Caco-2 (cell line): ENCODE measurements around the gene MOK. TPM values are rescaled to one million over a fixed set of nuclear protein-coding genes. Genes with fewer than 3 reads are reported as not detected.

Experiments
- BruUV-seq: library from RNA; stranded (reverse); fragments of 400-500 nt; replicated peaks from 2 replicates; lab custom pipeline; 2021; lab: Mats Ljungman, UMichigan
- CTCF ChIA-PET: fragments of 300-600 bp; sonication (Branson Sonifier 250); formaldehyde crosslinking; loops from one replicate; lab custom pipeline; 2022; ENCODE audit warnings: antibody characterized with exemption; lab: Charles Lee
- POLR2A ChIA-PET: fragments of 300-600 bp; sonication (Branson Sonifier 250); formaldehyde crosslinking; loops from one replicate; lab custom pipeline; 2022; ENCODE audit warnings: antibody characterized with exemption; lab: Charles Lee
- DNase-seq, 2 experiments: peaks; one replicate each; pipeline versions ENCODE4 v3.0.0 to v3.0.0-alpha.2; 2020 to 2022
- H3K27me3 ChIP-seq: replicated peaks from 2 replicates; pipeline ENCODE4 v1.6.0; 2011; ENCODE audit warnings: low read length; ENCODE audit not compliant: control insufficient read depth, insufficient read depth
- H3K36me3 ChIP-seq: 2 replicates; pipeline ENCODE4 v1.5.1; 2011; ENCODE audit warnings: low read length; ENCODE audit not compliant: control insufficient read depth, insufficient read depth
- H3K4me1 ChIP-seq: fragments of 250-450 bp; sonication (Bioruptor Pico); 2 replicates; pipeline ENCODE4 v1.5.1; 2020; ENCODE audit warnings: mild to moderate bottlenecking
- H3K4me3 ChIP-seq: 2 replicates; pipeline ENCODE4 v1.5.1; 2011; ENCODE audit warnings: low read depth, mild to moderate bottlenecking, control low read depth, low read length
- H3K9me3 ChIP-seq: fragments of 250-450 bp; sonication (Bioruptor Pico); 2 replicates; pipeline ENCODE4 v1.5.1; 2020; ENCODE audit warnings: mild to moderate bottlenecking, moderate library complexity
- H3K27ac Mint-ChIP-seq: one replicate; pipeline ENCODE4 v1.8.0; 2022; ENCODE audit warnings: mixed read lengths; ENCODE audit not compliant: unreplicated experiment
- H3K27me3 Mint-ChIP-seq: one replicate; pipeline ENCODE4 v1.8.0; 2022; ENCODE audit warnings: mixed read lengths; ENCODE audit not compliant: insufficient read depth, unreplicated experiment
- H3K36me3 Mint-ChIP-seq: one replicate; pipeline ENCODE4 v1.8.0; 2022; ENCODE audit warnings: mild to moderate bottlenecking, mixed read lengths; ENCODE audit not compliant: insufficient read depth, unreplicated experiment
- H3K4me1 Mint-ChIP-seq: one replicate; pipeline ENCODE4 v1.8.0; 2022; ENCODE audit warnings: low read depth, mixed read lengths; ENCODE audit not compliant: unreplicated experiment
- H3K4me3 Mint-ChIP-seq: one replicate; pipeline ENCODE4 v1.8.0; 2022; ENCODE audit warnings: mild to moderate bottlenecking, moderate library complexity, mixed read lengths; ENCODE audit not compliant: unreplicated experiment
- H3K9me3 Mint-ChIP-seq: one replicate; pipeline ENCODE4 v1.8.0; 2022; ENCODE audit warnings: mixed read lengths; ENCODE audit not compliant: unreplicated experiment
- intact Hi-C: fragments of 100-400 bp; cut with micrococcal nuclease; formaldehyde crosslinking; loops from one replicate; pipeline ENCODE4 v1.10.0; 2022; ENCODE audit not compliant: unreplicated experiment
- total RNA-seq: library from RNA; stranded (reverse); gene quantifications from 2 replicates; pipeline ENCODE4 v1.2.3, GENCODE V29; 2022
- TF ChIP-seq, protein P1 (sequence below), 2 experiments: fragments of 200-600 bp in 1 of 2; IDR thresholded peaks; 1 replicate in 1 of 2; 2 replicates in 1 of 2; pipeline versions ENCODE4 v1.5.1 to v1.8.0; 2011 to 2022; ENCODE audit warnings: antibody characterized with exemption in 1 of 2, control low read depth in 1 of 2, inconsistent platforms in 1 of 2, low read depth in 1 of 2, low read length in 1 of 2, mild to moderate bottlenecking in 1 of 2, moderate library complexity in 1 of 2; ENCODE audit not compliant: insufficient read depth in 1 of 2, severe bottlenecking in 1 of 2, unreplicated experiment in 1 of 2

The MOK gene
- total RNA-seq, 1 experiment from 2014 or later = 1.4 TPM

DNA sequence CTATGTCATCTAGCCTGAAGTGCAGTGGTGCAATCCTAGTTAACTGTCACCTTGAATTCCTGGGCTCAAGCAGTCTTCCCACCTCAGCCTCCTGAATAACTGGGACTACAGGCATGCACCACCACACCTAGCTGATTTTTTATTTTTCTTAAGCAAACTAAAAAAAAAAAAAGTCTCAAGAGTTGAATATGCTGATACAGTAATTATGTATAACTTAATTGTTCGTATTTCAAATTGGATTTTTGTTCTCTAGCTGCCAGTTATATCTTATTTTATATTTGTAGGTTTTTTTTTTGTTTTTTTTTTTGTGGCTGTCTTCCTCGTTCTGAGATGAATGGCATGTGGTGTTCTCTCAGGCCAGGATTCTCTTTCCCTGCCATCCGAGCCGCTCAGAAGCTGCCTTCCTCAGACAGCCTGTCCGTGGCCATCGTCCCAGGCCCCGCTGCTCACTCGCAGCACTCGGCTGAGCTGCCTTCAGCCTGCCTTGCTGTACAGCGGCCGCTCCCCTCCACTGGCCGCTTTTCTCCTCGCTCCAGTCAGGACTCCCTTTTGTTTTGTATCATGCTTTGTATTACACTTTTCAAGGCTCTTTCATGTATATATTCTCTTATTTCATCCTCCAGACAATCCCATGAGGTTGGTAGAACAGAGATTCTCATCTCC is 112.0 kb downstream of the MOK start:
- Histone ChIP-seq H3K27me3 (no peaks in the 10 kb centered on the region), H3K4me3 (no peak overlapping the region), H3K9me3 (no peaks in the 10 kb centered on the region), H3K4me1 (peaks cover 17% of the 10 kb centered on the region; the same call in 1 of the 2 replicates), H3K36me3 (no peaks in the 10 kb centered on the region; the same call in none of the 2 replicates)
- Mint-ChIP-seq H3K4me3 (no peak overlapping the region), H3K27me3 (no peaks in the 10 kb centered on the region), H3K27ac (no peak overlapping the region), H3K36me3 (peaks cover 32% of the 10 kb centered on the region), H3K9me3 (no peaks in the 10 kb centered on the region), H3K4me1 (peaks cover 6% of the 10 kb centered on the region)
- no peak for DNase-seq
- ChIA-PET POLR2A (no interaction called here), CTCF (interaction anchor here (0.7 kb wide), 1 partner anchor 121 kb away, joined by 3 read pairs; no protein-coding TSS in a partner anchor)
- TF ChIP-seq, protein P1, sequence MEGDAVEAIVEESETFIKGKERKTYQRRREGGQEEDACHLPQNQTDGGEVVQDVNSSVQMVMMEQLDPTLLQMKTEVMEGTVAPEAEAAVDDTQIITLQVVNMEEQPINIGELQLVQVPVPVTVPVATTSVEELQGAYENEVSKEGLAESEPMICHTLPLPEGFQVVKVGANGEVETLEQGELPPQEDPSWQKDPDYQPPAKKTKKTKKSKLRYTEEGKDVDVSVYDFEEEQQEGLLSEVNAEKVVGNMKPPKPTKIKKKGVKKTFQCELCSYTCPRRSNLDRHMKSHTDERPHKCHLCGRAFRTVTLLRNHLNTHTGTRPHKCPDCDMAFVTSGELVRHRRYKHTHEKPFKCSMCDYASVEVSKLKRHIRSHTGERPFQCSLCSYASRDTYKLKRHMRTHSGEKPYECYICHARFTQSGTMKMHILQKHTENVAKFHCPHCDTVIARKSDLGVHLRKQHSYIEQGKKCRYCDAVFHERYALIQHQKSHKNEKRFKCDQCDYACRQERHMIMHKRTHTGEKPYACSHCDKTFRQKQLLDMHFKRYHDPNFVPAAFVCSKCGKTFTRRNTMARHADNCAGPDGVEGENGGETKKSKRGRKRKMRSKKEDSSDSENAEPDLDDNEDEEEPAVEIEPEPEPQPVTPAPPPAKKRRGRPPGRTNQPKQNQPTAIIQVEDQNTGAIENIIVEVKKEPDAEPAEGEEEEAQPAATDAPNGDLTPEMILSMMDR (IDR thresholded peaks at IDR 0.05; ENCODE audit: insufficient read depth in 1 of 2, low read depth in 1 of 2, low read length in 1 of 2, severe bottlenecking in 1 of 2, unreplicated experiment in 1 of 2) = no peak
- BruUV-seq = no TSS peak
- intact Hi-C loops = no loop called here

DNA sequence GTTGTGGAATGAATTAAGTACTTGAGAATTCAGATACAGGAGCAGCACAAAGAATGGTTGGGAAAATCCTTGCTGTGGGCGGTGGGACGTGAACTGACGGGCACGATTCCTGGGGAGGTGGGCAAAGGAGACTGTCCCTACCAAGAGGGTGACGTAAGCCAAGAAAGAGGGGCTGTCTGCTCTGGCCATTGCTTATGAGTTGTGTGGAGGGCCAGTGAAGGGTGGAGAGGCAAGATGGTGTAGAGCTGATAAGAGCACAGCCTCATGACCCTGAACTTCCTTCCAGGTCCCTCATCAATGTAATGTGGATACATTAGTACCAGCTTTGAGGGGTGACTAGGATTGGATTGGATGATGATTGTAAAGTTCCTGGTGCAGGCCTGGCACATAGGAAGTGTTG is 115.1 kb downstream of the MOK start:
- BruUV-seq = no TSS peak

DNA sequence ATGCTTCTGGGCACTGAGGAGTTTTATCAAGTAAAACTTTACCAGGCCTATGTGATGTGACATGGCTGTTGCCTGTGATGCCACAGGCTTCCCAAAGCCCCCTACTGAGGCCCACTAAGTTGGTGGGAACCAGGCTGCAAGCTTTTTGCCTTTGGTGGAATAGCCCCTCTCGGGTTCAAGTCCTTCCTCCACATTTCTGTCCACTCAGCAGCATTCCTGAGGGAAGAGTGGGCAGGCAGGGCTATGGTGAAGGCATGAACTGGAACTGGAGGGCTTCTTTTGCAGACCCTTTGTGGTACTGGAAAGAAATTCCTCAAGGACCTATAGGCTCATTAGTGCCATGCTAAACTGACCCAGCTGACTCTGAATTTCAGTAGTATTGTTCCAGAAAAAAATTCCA is 116.8 kb downstream of the MOK start:
- H3K36me3 ChIP-seq = no peaks in the 10 kb centered on the region; the same call in 1 of the 2 replicates
- no peak for DNase-seq
- Mint-ChIP-seq H3K36me3 (peaks cover 22% of the 10 kb centered on the region), H3K27me3 (no peaks in the 10 kb centered on the region), H3K4me1 (peaks cover 6% of the 10 kb centered on the region), H3K4me3 (no peak overlapping the region), H3K27ac (no peak overlapping the region), H3K9me3 (no peaks in the 10 kb centered on the region)
- no peaks in the 10 kb centered on the region for H3K27me3 ChIP-seq
- intact Hi-C loops = no loop called here
- ChIA-PET CTCF (no interaction called here), POLR2A (interaction anchor here (0.5 kb wide), 1 partner anchor 162 kb away, joined by 4 read pairs; no protein-coding TSS in a partner anchor)
- no TSS peak for BruUV-seq
- H3K4me3 ChIP-seq = no peak overlapping the region
- peaks cover 17% of the 10 kb centered on the region; the same call in 1 of the 2 replicates for H3K4me1 ChIP-seq
- no peaks in the 10 kb centered on the region for H3K9me3 ChIP-seq
- TF ChIP-seq, protein P1 (IDR thresholded peaks at IDR 0.05; ENCODE audit: insufficient read depth in 1 of 2, low read depth in 1 of 2, low read length in 1 of 2, severe bottlenecking in 1 of 2, unreplicated experiment in 1 of 2) = no peak

More for the DNA sequence above, 115.1 kb downstream of the MOK start:
- ChIA-PET POLR2A (no interaction called here), CTCF (no interaction called here)
- Mint-ChIP-seq H3K9me3 (no peaks in the 10 kb centered on the region), H3K27me3 (no peaks in the 10 kb centered on the region), H3K4me1 (peaks cover 6% of the 10 kb centered on the region), H3K36me3 (peaks cover 22% of the 10 kb centered on the region), H3K27ac (peak overlapping the region; percentile 72), H3K4me3 (no peak overlapping the region)
- H3K9me3 ChIP-seq = no peaks in the 10 kb centered on the region
- no peak overlapping the region for H3K4me3 ChIP-seq
- H3K4me1 ChIP-seq = peaks cover 17% of the 10 kb centered on the region; the same call in 1 of the 2 replicates
- no peak for DNase-seq
- no peaks in the 10 kb centered on the region for H3K27me3 ChIP-seq
- intact Hi-C loops = no loop called here
- H3K36me3 ChIP-seq = no peaks in the 10 kb centered on the region; the same call in 1 of the 2 replicates
- TF ChIP-seq, protein P1 (IDR thresholded peaks at IDR 0.05; ENCODE audit: insufficient read depth in 1 of 2, low read depth in 1 of 2, low read length in 1 of 2, severe bottlenecking in 1 of 2, unreplicated experiment in 1 of 2) = no peak
